ENCODE data around the gene PRKCH.

Gene PRKCH

DNA sequence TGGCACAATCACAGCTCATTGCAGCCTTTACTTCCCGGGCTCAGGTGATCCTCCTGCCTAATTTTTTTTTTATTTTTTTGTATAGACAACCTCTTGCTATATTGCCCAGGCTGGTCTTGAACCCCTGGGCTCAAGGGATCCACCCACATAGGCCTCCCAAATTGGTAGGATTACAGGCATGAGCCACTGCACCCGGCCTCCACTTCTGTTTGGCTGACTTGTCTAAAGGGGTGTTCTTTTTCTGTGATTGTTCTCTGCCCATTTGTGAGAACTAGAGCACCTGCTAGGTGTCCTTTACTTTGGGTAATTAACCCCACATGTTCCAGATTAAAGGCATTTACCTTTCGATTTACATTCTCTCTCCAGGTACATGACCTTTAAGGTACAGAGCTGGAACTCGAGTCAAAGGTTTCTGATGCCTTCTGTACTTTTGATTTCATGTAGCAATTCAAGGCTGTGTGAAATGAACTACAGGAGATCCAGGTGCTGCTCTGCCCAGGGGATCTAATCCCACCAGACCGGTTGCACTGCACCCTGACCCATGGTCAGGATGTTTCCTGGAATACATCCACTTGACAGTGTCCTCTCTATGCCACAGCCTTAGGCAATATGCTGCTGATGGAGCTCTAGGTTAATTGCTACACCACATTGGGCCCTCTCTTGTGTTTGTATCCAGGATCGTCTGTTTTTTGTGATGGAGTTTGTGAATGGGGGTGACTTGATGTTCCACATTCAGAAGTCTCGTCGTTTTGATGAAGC is 163.6 kb downstream of the PRKCH start:
- DNase-seq (ENCODE audit: low read depth in 2 of 2, low spot score in 1 of 2): no peak

DNA sequence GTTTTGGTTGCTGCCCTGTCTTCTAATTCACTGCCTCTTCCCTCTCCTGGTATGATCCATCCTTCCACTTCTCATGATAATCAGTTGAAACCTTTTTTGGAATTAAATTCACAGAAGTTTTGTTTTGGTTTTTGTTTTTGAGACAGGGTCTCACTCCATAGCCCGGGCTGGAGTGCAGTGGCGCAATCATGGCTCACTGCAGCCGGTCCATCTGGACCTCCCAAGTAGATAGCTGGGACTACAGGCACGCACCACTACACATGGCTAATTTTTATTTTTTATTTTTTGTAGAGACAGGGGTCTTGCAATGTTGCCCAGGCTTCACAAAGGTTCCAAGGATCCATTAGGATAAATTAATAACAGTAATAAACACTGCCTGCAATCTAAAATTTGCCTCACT is 164.3 kb downstream of the PRKCH start:
- no peak for DNase-seq (ENCODE audit: low read depth in 2 of 2, low spot score in 1 of 2)

DNA sequence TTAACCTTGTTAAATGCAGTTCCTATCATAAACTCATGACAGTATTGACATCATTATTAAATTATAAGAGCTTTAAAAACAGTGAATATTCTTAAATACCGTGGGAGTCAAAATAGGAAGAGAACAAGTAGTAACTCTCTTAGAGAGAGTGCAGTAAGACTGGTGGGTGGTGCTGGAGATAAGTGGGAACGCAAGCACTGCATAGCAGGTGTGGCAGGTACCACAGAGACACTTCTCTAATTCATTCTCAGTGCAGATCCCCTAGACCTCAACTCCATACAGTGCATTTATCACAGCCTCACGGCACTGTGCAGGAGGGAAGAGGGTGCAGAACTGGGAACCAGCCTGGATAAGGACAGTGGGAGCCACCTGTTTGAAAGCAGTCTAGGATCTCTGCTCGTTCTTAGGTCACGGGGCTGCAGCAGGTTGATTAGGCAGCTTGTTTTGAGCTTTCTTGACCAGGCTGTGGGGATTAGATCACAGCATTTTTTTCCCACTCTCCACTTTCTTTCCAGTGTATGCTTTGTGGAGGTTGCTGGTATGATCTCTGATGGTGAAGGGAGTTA is 165.6 kb downstream of the PRKCH start:
- no peak for DNase-seq (ENCODE audit: low read depth in 2 of 2, low spot score in 1 of 2)

DNA sequence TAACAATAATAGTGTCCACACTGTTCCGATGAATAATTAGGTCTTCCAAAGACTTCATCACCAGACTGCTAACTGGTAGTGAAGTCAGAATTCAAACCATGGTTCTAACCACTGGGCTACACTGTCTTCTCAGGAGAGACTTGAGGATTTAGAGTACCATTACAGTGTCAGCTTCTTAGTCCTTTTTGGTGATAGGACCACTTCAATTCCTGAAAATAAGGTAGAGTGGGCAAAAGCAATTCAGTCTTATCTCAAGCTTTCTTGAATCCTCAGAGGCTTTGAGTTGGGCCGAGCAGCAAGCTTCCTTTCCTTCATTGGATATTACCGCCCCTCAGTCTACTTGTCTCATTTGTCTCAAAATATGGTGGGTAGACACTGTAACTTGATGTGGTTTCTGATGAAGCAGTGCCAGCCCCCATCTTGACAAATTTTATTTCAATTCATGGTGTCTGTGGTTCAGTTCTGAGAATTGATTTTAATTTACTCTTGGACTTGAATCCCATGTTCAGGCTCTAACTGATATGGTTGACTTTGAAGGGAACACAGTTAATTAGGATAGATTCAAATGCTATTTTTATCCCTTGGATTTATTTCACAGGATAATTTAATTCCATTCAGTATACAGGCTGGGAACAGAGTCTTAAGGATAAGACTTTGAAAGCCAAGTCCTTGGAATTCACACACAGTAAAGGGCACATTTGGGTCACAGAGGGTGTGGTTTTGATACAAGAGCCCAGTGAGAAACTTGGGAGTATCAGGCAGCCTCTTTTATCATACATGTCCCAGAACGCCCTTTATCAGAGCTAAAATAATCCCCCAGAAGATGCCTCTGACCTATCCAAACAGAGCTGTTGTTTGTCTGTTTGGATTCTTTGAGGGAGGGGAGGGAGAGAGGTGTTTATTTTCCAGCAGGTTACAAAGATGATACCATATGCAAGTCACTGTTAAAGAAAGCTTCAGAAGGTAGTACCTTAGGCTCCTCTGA is 167.3 kb downstream of the PRKCH start:
- no peak for DNase-seq (ENCODE audit: low read depth in 2 of 2, low spot score in 1 of 2)

- no peak for DNase-seq (ENCODE audit: low read depth in 2 of 2, low spot score in 1 of 2)
These were observed 168.1 kb downstream of the PRKCH start for GRCh38 chr14:61489512-61489911.

DNA sequence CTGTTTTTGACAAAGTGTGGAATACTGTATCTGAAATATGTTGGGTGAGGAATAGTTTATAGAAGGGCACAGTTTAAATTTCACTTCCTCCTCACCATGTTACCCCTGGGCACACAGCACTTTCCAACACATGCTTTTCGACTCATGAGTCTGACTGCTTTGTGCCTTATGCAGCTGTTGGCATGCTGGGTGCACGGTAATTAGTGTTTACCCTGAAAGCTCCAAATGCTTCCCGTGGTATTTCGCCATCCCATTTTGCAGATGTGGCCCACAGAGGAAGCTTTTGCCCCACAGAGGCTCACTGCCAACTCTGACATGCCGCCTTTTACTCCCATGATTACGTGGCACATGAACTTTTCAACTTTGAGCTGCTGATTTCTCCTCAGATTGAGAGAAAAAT is 168.6 kb downstream of the PRKCH start:
- DNase-seq (ENCODE audit: low read depth in 2 of 2, low spot score in 1 of 2): no peak

DNA sequence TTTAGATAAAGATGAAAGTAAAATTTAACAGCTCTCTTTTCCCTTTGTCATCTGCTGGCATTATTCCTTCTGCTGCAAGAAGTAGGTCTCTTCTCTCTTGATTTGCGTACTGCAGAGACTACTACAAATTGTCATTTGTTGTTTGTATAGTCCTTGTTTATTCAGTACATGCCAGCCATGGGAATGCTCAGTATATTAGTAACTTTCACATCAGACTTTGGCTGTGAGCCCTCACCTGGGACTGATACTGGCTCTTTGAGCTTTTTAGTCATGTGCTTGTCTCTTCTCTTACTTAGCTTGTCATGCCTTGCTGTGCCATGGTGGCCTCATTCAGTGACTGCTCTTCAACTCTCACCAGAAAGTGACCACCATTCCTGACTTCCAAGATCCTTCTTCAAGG is 169.8 kb downstream of the PRKCH start:
- no peak for DNase-seq (ENCODE audit: low read depth in 2 of 2, low spot score in 1 of 2)

DNA sequence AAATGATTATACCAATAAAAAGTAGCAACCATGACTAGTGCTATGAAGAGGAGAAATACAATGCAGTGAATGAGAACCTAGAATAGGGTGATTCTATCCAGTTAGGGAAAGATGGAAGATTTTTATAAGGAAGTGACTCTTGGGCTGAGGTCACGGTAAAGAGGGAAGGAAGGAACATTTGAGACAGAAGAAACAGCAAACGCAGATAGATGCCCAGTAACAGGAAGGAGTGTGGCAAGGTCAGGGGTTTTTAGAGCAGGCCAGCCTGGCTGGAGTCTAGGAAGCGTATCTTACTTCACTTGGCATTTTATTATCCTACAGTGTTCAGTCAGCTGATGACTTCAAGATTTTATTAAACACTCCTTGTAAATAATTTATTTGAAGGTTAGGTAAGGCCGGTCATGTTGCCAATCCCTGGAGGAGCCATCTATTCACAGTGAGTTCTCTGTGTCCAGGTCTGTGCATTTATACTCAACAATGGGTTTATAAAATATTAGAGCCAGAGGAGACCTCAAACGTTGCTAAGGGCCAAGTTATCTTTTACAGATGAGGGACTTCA is 170.6 kb downstream of the PRKCH start:
- DNase-seq (ENCODE audit: low read depth in 2 of 2, low spot score in 1 of 2): no peak

GRCh38 chr14:61492474-61492873 is 171.1 kb downstream of the PRKCH start:
- no peak for DNase-seq (ENCODE audit: low read depth in 2 of 2, low spot score in 1 of 2)

DNA sequence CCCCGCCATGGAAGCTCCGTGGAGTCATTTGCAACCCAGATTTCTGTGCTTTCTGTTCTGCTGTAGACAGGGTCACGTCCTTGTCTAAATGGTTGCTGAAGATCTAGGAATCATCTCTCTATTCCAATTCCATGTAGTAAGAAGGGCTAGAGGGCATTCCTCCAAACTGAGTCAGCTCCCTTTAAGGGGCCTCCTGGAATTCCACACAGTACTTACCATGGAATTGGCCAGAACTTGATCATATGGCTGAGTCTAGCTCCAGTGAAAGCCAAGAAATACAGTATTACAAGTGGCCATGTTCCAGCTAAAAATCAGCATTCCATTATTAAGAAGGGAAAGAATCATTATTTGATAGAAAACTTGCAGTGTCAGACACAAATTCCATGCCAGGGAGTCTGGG is 171.9 kb downstream of the PRKCH start:
- no peak for DNase-seq (ENCODE audit: low read depth in 2 of 2, low spot score in 1 of 2)

DNA sequence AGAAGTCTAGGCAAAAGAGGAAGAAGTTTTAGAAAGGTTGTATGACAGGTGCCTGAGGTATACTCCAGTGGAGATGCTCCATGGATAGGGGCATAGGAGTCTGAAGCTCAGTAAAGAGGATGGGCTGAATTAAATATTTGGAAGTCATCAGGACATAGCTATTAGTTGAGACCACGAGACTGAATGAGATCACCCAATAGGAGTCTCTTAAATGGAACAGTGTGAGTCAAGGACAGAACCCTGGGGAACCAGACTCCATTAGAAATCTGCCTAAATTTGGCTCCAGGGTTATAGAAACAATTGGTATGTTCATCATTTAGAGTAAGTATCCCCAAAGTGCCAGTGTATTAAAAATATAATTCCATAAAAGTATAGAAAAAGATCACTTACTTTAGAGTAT is 172.6 kb downstream of the PRKCH start:
- DNase-seq (ENCODE audit: low read depth in 2 of 2, low spot score in 1 of 2): no peak

- no peak for DNase-seq (ENCODE audit: low read depth in 2 of 2, low spot score in 1 of 2)
These were observed 174.4 kb downstream of the PRKCH start for GRCh38 chr14:61495809-61496208.

DNA sequence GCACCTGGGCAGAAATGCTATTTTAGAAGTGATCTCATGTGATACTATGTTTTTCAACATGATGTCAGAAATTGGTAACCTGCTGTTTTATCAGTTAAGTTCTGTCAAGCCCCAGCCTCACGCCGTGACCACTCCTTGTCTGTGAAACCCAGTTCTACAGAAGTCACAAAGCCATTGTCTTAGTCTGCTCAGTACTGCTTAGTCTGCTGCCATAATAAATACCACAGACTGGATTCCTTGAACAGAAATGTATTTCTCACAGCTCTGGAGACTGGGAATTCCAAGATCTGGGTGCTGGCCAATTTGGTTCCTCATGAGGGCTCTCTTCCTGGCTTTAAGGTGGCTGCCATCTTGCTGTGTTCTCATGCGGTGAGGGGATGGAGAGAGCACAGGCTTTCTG is 176.9 kb downstream of the PRKCH start:
- no peak for DNase-seq (ENCODE audit: low read depth in 2 of 2, low spot score in 1 of 2)

- DNase-seq (ENCODE audit: low read depth in 2 of 2, low spot score in 1 of 2): no peak
These were observed 177.4 kb downstream of the PRKCH start for GRCh38 chr14:61498811-61499210.

GRCh38 chr14:61499991-61500390 is 178.6 kb downstream of the PRKCH start:
- no peak for DNase-seq (ENCODE audit: low read depth in 2 of 2, low spot score in 1 of 2)

GRCh38 chr14:61501714-61502458 is 180.5 kb downstream of the PRKCH start:
- DNase-seq (ENCODE audit: low read depth in 2 of 2, low spot score in 1 of 2): no peak

DNA sequence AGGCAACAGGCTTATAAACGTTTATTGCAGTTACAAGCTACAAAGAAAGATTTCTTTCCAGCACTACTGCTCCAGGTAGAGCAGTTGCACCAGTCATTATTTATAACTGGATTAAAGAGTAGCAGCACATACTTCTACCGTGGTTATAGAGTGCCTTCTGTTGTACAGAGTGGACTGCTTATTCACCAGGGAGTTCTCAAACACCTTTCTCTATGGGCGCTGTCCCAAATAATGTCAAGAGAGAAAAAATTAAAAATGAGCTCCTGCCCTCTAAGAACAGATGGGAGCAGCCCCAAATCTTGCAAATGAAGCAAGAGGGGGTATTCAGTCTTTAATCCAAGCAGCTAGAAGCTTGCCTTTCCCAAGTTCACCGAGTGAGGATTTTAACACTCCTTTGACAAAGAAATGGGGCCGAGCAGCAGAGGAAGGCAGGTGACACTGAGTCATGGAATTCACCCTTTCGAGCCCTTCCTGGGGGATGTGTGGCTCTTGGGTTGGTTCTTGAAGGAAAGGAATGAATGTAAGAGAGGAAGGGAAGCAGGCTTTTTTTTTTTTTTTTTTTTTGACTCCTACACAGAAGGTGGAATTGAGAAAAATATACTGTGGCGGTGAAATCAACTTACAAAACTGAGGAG is 181.2 kb downstream of the PRKCH start:
- DNase-seq (ENCODE audit: low read depth in 2 of 2, low spot score in 1 of 2): no peak

DNA sequence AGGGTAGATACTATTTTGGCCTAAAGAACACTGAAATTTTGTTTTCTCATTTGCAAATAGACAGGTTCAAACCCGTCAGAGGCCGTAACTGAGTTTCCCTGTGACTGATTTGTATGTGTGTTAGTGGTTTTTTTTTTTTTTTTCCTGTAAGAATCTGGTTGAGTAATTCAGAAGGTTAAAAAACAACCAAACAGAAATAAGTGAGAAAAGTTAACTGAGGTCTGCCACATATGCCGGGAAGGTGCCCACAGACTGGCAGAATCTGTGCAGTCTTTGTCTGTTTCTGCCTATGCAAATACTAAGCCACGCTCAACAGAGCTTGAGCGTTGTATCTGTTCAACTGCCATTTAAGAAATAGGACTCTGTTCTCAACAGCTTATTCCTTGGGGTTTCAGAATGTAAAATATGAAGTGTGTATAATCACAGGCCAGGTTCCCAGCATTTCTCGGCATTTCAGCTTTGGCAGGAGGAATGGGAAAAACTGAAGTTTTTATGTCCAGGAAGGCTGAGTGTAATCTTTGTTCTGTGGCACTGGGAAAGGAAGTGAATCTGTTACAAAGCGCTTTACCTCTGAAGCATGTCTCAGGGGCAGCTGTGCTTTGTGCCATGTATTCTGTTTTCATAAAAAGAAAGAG is 181.9 kb downstream of the PRKCH start:
- peak in 1 of 2 donors; percentile 42 for DNase-seq (ENCODE audit: low read depth in 2 of 2, low spot score in 1 of 2)

DNA sequence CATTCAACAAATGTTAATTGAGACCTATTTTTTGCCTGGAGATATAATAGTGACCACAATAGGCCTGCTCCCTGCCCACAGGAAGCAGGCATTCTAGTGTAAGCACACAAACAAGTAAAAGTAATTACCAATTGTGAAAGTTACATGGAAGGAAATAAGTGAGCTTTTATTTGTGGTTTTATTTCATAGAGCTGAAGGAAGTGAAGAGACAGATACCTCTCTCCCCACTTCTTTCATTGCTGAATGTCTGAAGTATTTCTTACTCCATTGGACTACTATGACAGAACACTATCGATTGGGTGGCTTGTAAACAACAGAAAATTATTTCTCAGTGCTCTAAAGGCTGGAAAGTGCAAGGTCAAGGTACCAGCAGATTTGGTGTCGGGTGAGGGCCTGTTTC is 183.5 kb downstream of the PRKCH start:
- DNase-seq (ENCODE audit: low read depth in 2 of 2, low spot score in 1 of 2): no peak
